Muscle of leg (tissue), 11 donors: ENCODE results near the gene KCNQ1. TPM values are rescaled to one million over a fixed set of nuclear protein-coding genes. Genes with fewer than 3 reads are reported as not detected.

Experiments
- DNase-seq: peaks from one replicate; pipeline ENCODE4 v3.0.0; 2013
- H3K27ac ChIP-seq: one replicate; pipeline ENCODE4 v1.5.1; 2013; ENCODE audit warnings: mild to moderate bottlenecking, low read length, control low read depth
- H3K27me3 ChIP-seq: one replicate; pipeline ENCODE4 v1.6.1; 2013; ENCODE audit warnings: low read length; ENCODE audit not compliant: control insufficient read depth, insufficient read depth
- H3K36me3 ChIP-seq: one replicate; pipeline ENCODE4 v1.6.1; 2013; ENCODE audit warnings: low read length; ENCODE audit not compliant: control insufficient read depth, insufficient read depth
- H3K4me1 ChIP-seq: one replicate; pipeline ENCODE4 v1.6.1; 2013; ENCODE audit warnings: low read length; ENCODE audit not compliant: control insufficient read depth, insufficient read depth
- H3K4me3 ChIP-seq: one replicate; pipeline ENCODE4 v1.5.1; 2013; ENCODE audit warnings: low read length, control low read depth
- H3K9me3 ChIP-seq: replicated peaks from 2 replicates; pipeline ENCODE4 v1.6.1; 2013; ENCODE audit warnings: low read depth, low read length; ENCODE audit not compliant: control insufficient read depth
- WGBS: methylation state at CpG from one replicate; pipeline ENCODE4 v1.1.5; 2013; ENCODE audit warnings: missing lambda C conversion rate; ENCODE audit not compliant: insufficient coverage; 5-methylcytosine and 5-hydroxymethylcytosine counted together
- polyA plus RNA-seq, 8 donors: library from polyadenylated mRNA; unstranded; fragments of 120-200 nt; gene quantifications; one replicate each; pipeline versions ENCODE4 v1.2.1 to v1.2.3, GENCODE V29; 2013; ENCODE audit warnings: inconsistent platforms in 1 of 8, low replicate concordance in 1 of 8; ENCODE audit not compliant: insufficient read length in 8 of 8, insufficient read depth in 1 of 8
- total RNA-seq: library from RNA; stranded (reverse); fragments of 120-200 nt; gene quantifications from one replicate; pipeline ENCODE4 v1.2.4, GENCODE V29; 2013

The KCNQ1 gene
- total and polyA plus RNA-seq, 9 donors: 0.84 to 4.1 (median 2.6) TPM

GRCh38 chr11:2448661-2449547 lies 4.1 kb downstream of the KCNQ1 start:
- Histone ChIP-seq H3K9me3 (no peaks in the 10 kb centered on the region), H3K4me1 (peaks cover 41% of the 10 kb centered on the region), H3K36me3 (no peaks in the 10 kb centered on the region), H3K27ac (no peak overlapping the region), H3K4me3 (no peak overlapping the region), H3K27me3 (peaks cover 39% of the 10 kb centered on the region)
- DNase-seq: no peak
- WGBS: 86% methylated on average over 20 of the region's 21 CpGs

- Histone ChIP-seq H3K4me3 (no peak overlapping the region), H3K27ac (no peak overlapping the region), H3K4me1 (peaks cover 41% of the 10 kb centered on the region), H3K36me3 (no peaks in the 10 kb centered on the region), H3K27me3 (peaks cover 34% of the 10 kb centered on the region), H3K9me3 (no peaks in the 10 kb centered on the region)
- WGBS: 79% methylated on average over 26 of the region's 26 CpGs
- DNase-seq: no peak
These were observed 4.9 kb downstream of the KCNQ1 start for GRCh38 chr11:2449548-2450320.

- Histone ChIP-seq H3K4me1 (peaks cover 40% of the 10 kb centered on the region), H3K36me3 (no peaks in the 10 kb centered on the region), H3K27ac (no peak overlapping the region), H3K4me3 (no peak overlapping the region), H3K27me3 (peaks cover 31% of the 10 kb centered on the region), H3K9me3 (no peaks in the 10 kb centered on the region)
- DNase-seq: no peak
- WGBS: 78% methylated on average over 18 of the region's 19 CpGs
These were observed 5.7 kb downstream of the KCNQ1 start for GRCh38 chr11:2450321-2451041.

- H3K9me3 ChIP-seq: no peaks in the 10 kb centered on the region
- no peak overlapping the region for H3K4me3 ChIP-seq
- H3K36me3 ChIP-seq: no peaks in the 10 kb centered on the region
- H3K27me3 ChIP-seq: peaks cover 22% of the 10 kb centered on the region
- no peak for DNase-seq
- peaks cover 33% of the 10 kb centered on the region for H3K4me1 ChIP-seq
- WGBS: 87% methylated on average over 14 of the region's 15 CpGs
- no peak overlapping the region for H3K27ac ChIP-seq
These were observed 6.5 kb downstream of the KCNQ1 start for GRCh38 chr11:2451336-2451735.

- WGBS: 64% methylated on average over 6 of the region's 6 CpGs
- Histone ChIP-seq H3K4me3 (no peak overlapping the region), H3K9me3 (no peaks in the 10 kb centered on the region), H3K4me1 (peaks cover 33% of the 10 kb centered on the region), H3K27me3 (peaks cover 16% of the 10 kb centered on the region), H3K36me3 (no peaks in the 10 kb centered on the region), H3K27ac (no peak overlapping the region)
- no peak for DNase-seq
These were observed 7.1 kb downstream of the KCNQ1 start for GRCh38 chr11:2451916-2452315.

GRCh38 chr11:2452321-2453012 lies 7.7 kb downstream of the KCNQ1 start:
- peaks cover 30% of the 10 kb centered on the region for H3K4me1 ChIP-seq
- no peak overlapping the region for H3K27ac ChIP-seq
- H3K4me3 ChIP-seq: no peak overlapping the region
- WGBS: 33% methylated on average over 10 of the region's 20 CpGs
- peak; percentile 74 for DNase-seq
- H3K9me3 ChIP-seq: no peaks in the 10 kb centered on the region
- no peaks in the 10 kb centered on the region for H3K36me3 ChIP-seq
- H3K27me3 ChIP-seq: peaks cover 13% of the 10 kb centered on the region

- 90% methylated on average over 4 of the region's 5 CpGs for WGBS
- Histone ChIP-seq H3K27me3 (peaks cover 13% of the 10 kb centered on the region), H3K9me3 (no peaks in the 10 kb centered on the region), H3K4me1 (peaks cover 20% of the 10 kb centered on the region), H3K36me3 (no peaks in the 10 kb centered on the region), H3K27ac (no peak overlapping the region), H3K4me3 (no peak overlapping the region)
- no peak for DNase-seq
These were observed 8.6 kb downstream of the KCNQ1 start for GRCh38 chr11:2453436-2453835.

- 82% methylated on average over 7 of the region's 13 CpGs for WGBS
- peaks cover 3% of the 10 kb centered on the region for H3K27me3 ChIP-seq
- H3K36me3 ChIP-seq: no peaks in the 10 kb centered on the region
- peaks cover 5% of the 10 kb centered on the region for H3K4me1 ChIP-seq
- no peak for DNase-seq
- no peaks in the 10 kb centered on the region for H3K9me3 ChIP-seq
- no peak overlapping the region for H3K27ac ChIP-seq
- H3K4me3 ChIP-seq: no peak overlapping the region
These were observed 13.5 kb downstream of the KCNQ1 start for GRCh38 chr11:2458321-2458720.

GRCh38 chr11:2459016-2459725 lies 14.4 kb downstream of the KCNQ1 start:
- H3K27ac ChIP-seq: no peak overlapping the region
- H3K9me3 ChIP-seq: no peaks in the 10 kb centered on the region

More at GRCh38 chr11:2459016-2459725, 14.4 kb downstream of the KCNQ1 start:
- no peak for DNase-seq
- H3K27me3 ChIP-seq: peaks cover 3% of the 10 kb centered on the region
- H3K4me3 ChIP-seq: no peak overlapping the region
- H3K4me1 ChIP-seq: peaks cover 5% of the 10 kb centered on the region
- whole genome bisulfite sequencing: 77% methylated on average over 10 of the region's 20 CpGs
- H3K36me3 ChIP-seq: no peaks in the 10 kb centered on the region
